Gastroesophageal sphincter (tissue), 4 donors: ENCODE results near the gene LEP. TPM values are rescaled to one million over a fixed set of nuclear protein-coding genes. Genes with fewer than 3 reads are reported as not detected.

ENCODE experiments used
- ATAC-seq: fragments of 150-250 bp; one replicate; pipeline ENCODE4 v1.9.1; 2016; ENCODE audit warnings: mild to moderate bottlenecking, moderate library complexity
- H3K27ac ChIP-seq, 4 donors: fragments of 200-600 bp; sonication (generic) in 3 of 4; 1 replicate in 3 of 4; 2 replicates in 1 of 4; pipeline ENCODE4 v1.5.1; 2016 to 2019
- H3K27me3 ChIP-seq: fragments of 200-600 bp; sonication (generic); one replicate; pipeline ENCODE4 v1.5.1; 2019
- H3K36me3 ChIP-seq, 2 donors: fragments of 200-600 bp; sonication (generic); one replicate each; pipeline ENCODE4 v1.5.1; 2019; ENCODE audit warnings: control low read depth in 1 of 2
- H3K4me1 ChIP-seq, 3 donors: fragments of 200-600 bp; sonication (generic); 1 replicate in 2 of 3; 2 replicates in 1 of 3; pipeline ENCODE4 v1.5.1; 2016 to 2019; ENCODE audit warnings: control low read depth in 2 of 3
- H3K4me3 ChIP-seq, 2 donors: fragments of 200-600 bp; sonication (generic); one replicate each; pipeline ENCODE4 v1.5.1; 2019; ENCODE audit warnings: mild to moderate bottlenecking in 1 of 2, moderate library complexity in 1 of 2
- H3K9me3 ChIP-seq, 3 donors: fragments of 200-600 bp; sonication (generic); one replicate each; pipeline ENCODE4 v1.5.1; 2017 to 2019; ENCODE audit warnings: control low read depth in 2 of 3
- EP300 ChIP-seq: sonication (generic); formaldehyde crosslinking; IDR thresholded peaks from one replicate; pipeline ENCODE4 v1.6.1; 2017; ENCODE audit warnings: antibody characterized with exemption, mild to moderate bottlenecking
- POLR2A ChIP-seq, 2 donors: fragments of 450-650 bp; IDR thresholded peaks; one replicate each; pipeline ENCODE4 v1.6.1; 2017; ENCODE audit warnings: antibody characterized with exemption in 2 of 2, mild to moderate bottlenecking in 2 of 2, moderate library complexity in 1 of 2
- POLR2AphosphoS5 ChIP-seq: sonication (generic); formaldehyde crosslinking; IDR thresholded peaks from one replicate; pipeline ENCODE4 v1.6.1; 2017; ENCODE audit warnings: antibody characterized with exemption
- WGBS, 2 donors: methylation state at CpG; one replicate each; pipeline ENCODE4 v1.1.5; 2018; ENCODE audit warnings: low coverage in 1 of 2; 5-methylcytosine and 5-hydroxymethylcytosine counted together
- total RNA-seq, 4 donors: library from RNA; depleted of rRNA; stranded (reverse); fragments of >200 nt; gene quantifications; one replicate each; pipeline ENCODE4 v1.1.0, GENCODE V29; 2016
- TF ChIP-seq, protein P1 (sequence below), 4 experiments: fragments of 200-600 bp in 2 of 4; fragments of 450-650 bp in 2 of 4; sonication (generic) in 1 of 4; IDR thresholded peaks; one replicate each; pipeline ENCODE4 v1.5.1; 2017 to 2019; ENCODE audit warnings: antibody characterized with exemption in 4 of 4, mild to moderate bottlenecking in 2 of 4, moderate library complexity in 2 of 4

The LEP gene
- total RNA-seq, 4 donors from 2014 or later, result 0.15 to 6.6 TPM; not detected in 2

- 85 to 100% methylated on average over 4 of the region's 6 CpGs for WGBS, 2 donors
These were observed 24.3 kb downstream of the LEP start for GRCh38 chr7:128265156-128265905.

GRCh38 chr7:128265906-128266300, 24.8 kb downstream of the LEP start:
- WGBS, 2 donors, result 38 to 52% methylated on average over 4 to 5 of the region's 5 CpGs
- Histone ChIP-seq H3K4me1 (peaks cover 0 to 22% (median 0%) of the 10 kb centered on the region in 3 donors), H3K27ac (no peak overlapping the region), H3K36me3 (no peaks in the 10 kb centered on the region), H3K4me3 (no peak overlapping the region), H3K9me3 (no peaks in the 10 kb centered on the region), H3K27me3 (peaks cover 31% of the 10 kb centered on the region)
- no peak for ATAC-seq
- TF ChIP-seq POLR2AphosphoS5, result no peak
- TF ChIP-seq, protein P1, sequence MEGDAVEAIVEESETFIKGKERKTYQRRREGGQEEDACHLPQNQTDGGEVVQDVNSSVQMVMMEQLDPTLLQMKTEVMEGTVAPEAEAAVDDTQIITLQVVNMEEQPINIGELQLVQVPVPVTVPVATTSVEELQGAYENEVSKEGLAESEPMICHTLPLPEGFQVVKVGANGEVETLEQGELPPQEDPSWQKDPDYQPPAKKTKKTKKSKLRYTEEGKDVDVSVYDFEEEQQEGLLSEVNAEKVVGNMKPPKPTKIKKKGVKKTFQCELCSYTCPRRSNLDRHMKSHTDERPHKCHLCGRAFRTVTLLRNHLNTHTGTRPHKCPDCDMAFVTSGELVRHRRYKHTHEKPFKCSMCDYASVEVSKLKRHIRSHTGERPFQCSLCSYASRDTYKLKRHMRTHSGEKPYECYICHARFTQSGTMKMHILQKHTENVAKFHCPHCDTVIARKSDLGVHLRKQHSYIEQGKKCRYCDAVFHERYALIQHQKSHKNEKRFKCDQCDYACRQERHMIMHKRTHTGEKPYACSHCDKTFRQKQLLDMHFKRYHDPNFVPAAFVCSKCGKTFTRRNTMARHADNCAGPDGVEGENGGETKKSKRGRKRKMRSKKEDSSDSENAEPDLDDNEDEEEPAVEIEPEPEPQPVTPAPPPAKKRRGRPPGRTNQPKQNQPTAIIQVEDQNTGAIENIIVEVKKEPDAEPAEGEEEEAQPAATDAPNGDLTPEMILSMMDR (IDR thresholded peaks at IDR 0.05), result no peak
- no peak for TF ChIP-seq POLR2A (IDR thresholded peaks at IDR 0.05)
- TF ChIP-seq EP300, result no peak

More at GRCh38 chr7:128265156-128265905, 24.3 kb downstream of the LEP start:
- H3K36me3 ChIP-seq, result no peaks in the 10 kb centered on the region
- H3K4me3 ChIP-seq, result no peak overlapping the region
- no peak for ATAC-seq
- H3K27ac ChIP-seq, result no peak overlapping the region
- H3K4me1 ChIP-seq, result peaks cover 0 to 17% (median 0%) of the 10 kb centered on the region in 3 donors
- H3K27me3 ChIP-seq, result peaks cover 25% of the 10 kb centered on the region
- H3K9me3 ChIP-seq, result no peaks in the 10 kb centered on the region
- no peak for TF ChIP-seq EP300
- no peak for TF ChIP-seq POLR2AphosphoS5
- TF ChIP-seq, protein P1 (IDR thresholded peaks at IDR 0.05), result no peak
- no peak for TF ChIP-seq POLR2A (IDR thresholded peaks at IDR 0.05)

GRCh38 chr7:128266529-128266882, 25.4 kb downstream of the LEP start:
- H3K4me3 ChIP-seq, result peak overlapping the region in 1 of 2 donors; percentile 32
- 40 to 50% methylated on average over 1 of the region's 1 CpG for WGBS, 2 donors
- no peak for ATAC-seq

DNA sequence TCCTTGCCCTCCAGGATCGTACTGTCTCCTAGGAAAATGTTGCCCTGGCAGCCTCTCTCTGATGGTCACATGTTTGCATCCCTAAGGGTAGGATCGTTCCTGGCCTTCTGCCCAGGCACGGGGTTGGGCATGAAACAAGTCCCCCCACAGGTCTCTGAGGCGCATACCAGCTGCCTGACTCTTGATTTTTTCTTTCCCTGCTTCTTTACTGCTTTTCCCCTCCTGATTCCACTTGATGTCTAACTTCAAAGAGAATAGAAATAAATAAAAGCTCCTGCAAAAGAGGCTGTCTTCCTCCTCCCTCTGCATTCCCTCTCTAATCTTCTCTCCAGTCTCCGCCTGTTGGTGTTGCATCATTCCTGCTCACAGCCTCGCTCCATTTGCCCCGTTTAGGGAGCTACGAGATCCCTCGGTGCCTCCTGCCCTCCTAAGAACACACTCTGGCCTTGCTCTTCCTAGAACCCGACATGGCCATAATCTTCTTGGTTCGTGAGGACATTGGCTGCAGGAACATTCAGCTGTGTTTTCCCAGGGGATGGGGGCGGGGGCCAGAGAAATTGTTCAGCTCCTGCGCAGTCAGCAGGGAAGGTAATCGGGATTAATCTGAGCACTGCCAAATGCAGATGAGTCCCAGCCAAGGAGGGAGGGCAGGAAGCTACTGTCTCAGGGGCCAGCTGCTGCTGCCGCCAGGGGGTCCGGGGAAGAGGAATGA, 26.0 kb downstream of the LEP start:
- Histone ChIP-seq H3K4me1 (peaks cover 0 to 33% (median 6%) of the 10 kb centered on the region in 3 donors), H3K27ac (peak overlapping the region in 2 of 4 donors; percentile 51 to 53), H3K36me3 (no peaks in the 10 kb centered on the region), H3K4me3 (peak overlapping the region in 1 of 2 donors; percentile 32), H3K27me3 (peaks cover 32% of the 10 kb centered on the region), H3K9me3 (no peaks in the 10 kb centered on the region)
- ATAC-seq, result peak; percentile 45
- 4 to 9% methylated on average over 11 to 13 of the region's 16 CpGs for WGBS, 2 donors
- TF ChIP-seq, protein P1 (IDR thresholded peaks at IDR 0.05), result no peak
- TF ChIP-seq EP300, result no peak
- TF ChIP-seq POLR2AphosphoS5, result no peak
- no peak for TF ChIP-seq POLR2A (IDR thresholded peaks at IDR 0.05)

More at GRCh38 chr7:128266529-128266882, 25.4 kb downstream of the LEP start:
- peaks cover 32% of the 10 kb centered on the region for H3K27me3 ChIP-seq
- H3K36me3 ChIP-seq, result no peaks in the 10 kb centered on the region
- peaks cover 0 to 28% (median 4%) of the 10 kb centered on the region in 3 donors for H3K4me1 ChIP-seq
- peak overlapping the region in 2 of 4 donors; percentile 51 to 53 for H3K27ac ChIP-seq
- no peaks in the 10 kb centered on the region for H3K9me3 ChIP-seq
- TF ChIP-seq POLR2AphosphoS5 (no peak), EP300 (no peak), POLR2A (IDR thresholded peaks at IDR 0.05) (no peak)
- TF ChIP-seq, protein P1 (IDR thresholded peaks at IDR 0.05), result no peak
